Stimulated activated naive CD4-positive, alpha-beta T cell (primary cell): ENCODE data around the gene CYP2A7.
"Not testable (repeated sequence)": the region's sequence is repeated elsewhere in the genome, so short reads cannot be mapped to it uniquely, and the experiment has no call there.

ENCODE experiments used
- DNase-seq, 6 experiments: peaks; one replicate each; lab custom pipeline; 2025; lab: John Stamatoyannopoulos, UW

CYP2A7 gene

GRCh38 chr19:40896843-40897789 is 15.1 kb upstream of the CYP2A7 start:
- not testable (repeated sequence) for DNase-seq

GRCh38 chr19:40896418-40896796 is 14.4 kb upstream of the CYP2A7 start:
- DNase-seq, result no peak

- no peak for DNase-seq
Measured at GRCh38 chr19:40893112-40893511, 11.1 kb upstream of the CYP2A7 start.

- no peak for DNase-seq
Measured at GRCh38 chr19:40889366-40889765, 7.3 kb upstream of the CYP2A7 start.

- DNase-seq, result no peak
Measured at GRCh38 chr19:40888191-40888590, 6.2 kb upstream of the CYP2A7 start.

- DNase-seq, result not testable (repeated sequence)
Measured at GRCh38 chr19:40884187-40884931, 2.3 kb upstream of the CYP2A7 start.

- not testable (repeated sequence) for DNase-seq
Measured at GRCh38 chr19:40879349-40879748, 2.7 kb downstream of the CYP2A7 start.

- peak; percentile 73 to 93 (median 90) for DNase-seq
Measured at GRCh38 chr19:40875526-40875951, 6.5 kb downstream of the CYP2A7 start.

- not testable (repeated sequence) for DNase-seq
Measured at GRCh38 chr19:40874874-40875273, 7.2 kb downstream of the CYP2A7 start.

GRCh38 chr19:40873873-40874272 is 8.2 kb downstream of the CYP2A7 start:
- not testable (repeated sequence) for DNase-seq

GRCh38 chr19:40872209-40872608 is 9.8 kb downstream of the CYP2A7 start:
- no peak for DNase-seq

- DNase-seq, result no peak
Measured at GRCh38 chr19:40867701-40868100, 14.3 kb downstream of the CYP2A7 start.

GRCh38 chr19:40864739-40865496 is 17.1 kb downstream of the CYP2A7 start:
- not testable (repeated sequence) for DNase-seq

GRCh38 chr19:40862785-40863184 is 19.2 kb downstream of the CYP2A7 start:
- DNase-seq, result no peak

GRCh38 chr19:40862333-40862732 is 19.7 kb downstream of the CYP2A7 start:
- DNase-seq, result no peak

- no peak for DNase-seq
Measured at GRCh38 chr19:40858109-40858508, 23.9 kb downstream of the CYP2A7 start.

- DNase-seq, result not testable (repeated sequence)
Measured at GRCh38 chr19:40852467-40853152, 29.4 kb downstream of the CYP2A7 start.

- DNase-seq, result not testable (repeated sequence)
Measured at GRCh38 chr19:40850277-40850676, 31.8 kb downstream of the CYP2A7 start, which contains the start of gene CYP2A6. TSS of gene CYP2A6 (minus strand) at chr19:40850447. CDS start at chr19:40850426, 21 bp downstream.

- not testable (repeated sequence) for DNase-seq
Measured at GRCh38 chr19:40846722-40847121, 35.3 kb downstream of the CYP2A7 start.

GRCh38 chr19:40843653-40844052 is 38.4 kb downstream of the CYP2A7 start:
- peak in 5 of 6 experiments; percentile 69 to 82 (median 71) for DNase-seq

- DNase-seq, result peak in 1 of 6 experiments; percentile 52
Measured at GRCh38 chr19:40842997-40843652, 38.9 kb downstream of the CYP2A7 start.
